Measurements from ENCODE around the gene GUCY2D. TPM values are rescaled to one million over a fixed set of nuclear protein-coding genes. Genes with fewer than 3 reads are reported as not detected.
A peak's percentile ranks its signal among the peaks of the same experiment; 100 is the strongest.

GUCY2D gene
- total RNA-seq, 6 donors from 2014 or later: 2.6 to 5.0 (median 3.8) TPM; not detected in 3

GRCh38 chr17:8012045-8012580 lies 9.7 kb downstream of the GUCY2D start:
- ATAC-seq (ENCODE audit: low FRiP score in 2 of 2): no peak

GRCh38 chr17:8012996-8013640 lies 10.7 kb downstream of the GUCY2D start:
- H3K27ac ChIP-seq: no peak overlapping the region
- H3K9me3 ChIP-seq: no peaks in the 10 kb centered on the region
- peaks cover 15 to 29% (median 26%) of the 10 kb centered on the region in 4 donors for H3K4me1 ChIP-seq
- H3K27me3 ChIP-seq: peaks cover 0 to 11% (median 5%) of the 10 kb centered on the region in 4 donors
- DNase-seq (peak in 1 of 2 donors; percentile 61), ATAC-seq (ENCODE audit: low FRiP score in 2 of 2) (no peak)
- TF ChIP-seq CTCF (IDR thresholded peaks at IDR 0.05): no peak
- TF ChIP-seq POLR2A (IDR thresholded peaks at IDR 0.05): no peak
- H3K4me3 ChIP-seq: no peak overlapping the region
- WGBS, 2 donors: 62 to 76% methylated on average over 10 to 17 of the region's 17 CpGs
- no peaks in the 10 kb centered on the region for H3K36me3 ChIP-seq

More at GRCh38 chr17:8012045-8012580, 9.7 kb downstream of the GUCY2D start:
- Histone ChIP-seq H3K27ac (no peak overlapping the region), H3K36me3 (no peaks in the 10 kb centered on the region), H3K4me1 (peaks cover 13 to 19% (median 16%) of the 10 kb centered on the region in 4 donors), H3K9me3 (no peaks in the 10 kb centered on the region), H3K4me3 (no peak overlapping the region), H3K27me3 (peaks cover 0 to 11% (median 5%) of the 10 kb centered on the region in 4 donors)
- DNase-seq: no peak
- WGBS, 2 donors: 88 to 91% methylated on average over 15 of the region's 15 CpGs
- TF ChIP-seq CTCF (IDR thresholded peaks at IDR 0.05) (no peak), POLR2AphosphoS5 (IDR thresholded peaks at IDR 0.05) (no peak), EP300 (IDR thresholded peaks at IDR 0.05) (no peak), POLR2A (IDR thresholded peaks at IDR 0.05) (no peak)

GRCh38 chr17:8013731-8014557 lies 11.5 kb downstream of the GUCY2D start:
- no peak for TF ChIP-seq EP300 (IDR thresholded peaks at IDR 0.05)
- TF ChIP-seq POLR2A (IDR thresholded peaks at IDR 0.05): no peak
- no peak for TF ChIP-seq POLR2AphosphoS5 (IDR thresholded peaks at IDR 0.05)
- TF ChIP-seq CTCF (IDR thresholded peaks at IDR 0.05): no peak
- no peak for DNase-seq
- no peaks in the 10 kb centered on the region for H3K9me3 ChIP-seq
- H3K27ac ChIP-seq: no peak overlapping the region
- H3K4me1 ChIP-seq: peaks cover 15 to 32% (median 29%) of the 10 kb centered on the region in 4 donors
- H3K36me3 ChIP-seq: no peaks in the 10 kb centered on the region
- ATAC-seq (ENCODE audit: low FRiP score in 2 of 2): no peak
- H3K4me3 ChIP-seq: no peak overlapping the region
- peaks cover 0 to 11% (median 5%) of the 10 kb centered on the region in 4 donors for H3K27me3 ChIP-seq
- 85 to 86% methylated on average over 11 to 12 of the region's 12 CpGs for WGBS, 2 donors

GRCh38 chr17:8014558-8014850 lies 12.1 kb downstream of the GUCY2D start:
- H3K4me3 ChIP-seq: no peak overlapping the region
- WGBS, 2 donors: 88 to 92% methylated on average over 9 of the region's 9 CpGs
- peaks cover 0 to 11% (median 5%) of the 10 kb centered on the region in 4 donors for H3K27me3 ChIP-seq
- no peak for DNase-seq
- no peak for TF ChIP-seq POLR2AphosphoS5 (IDR thresholded peaks at IDR 0.05)
- TF ChIP-seq CTCF (IDR thresholded peaks at IDR 0.05): no peak
- TF ChIP-seq EP300 (IDR thresholded peaks at IDR 0.05): no peak
- TF ChIP-seq POLR2A (IDR thresholded peaks at IDR 0.05): no peak
- no peak for ATAC-seq (ENCODE audit: low FRiP score in 2 of 2)
- no peaks in the 10 kb centered on the region for H3K9me3 ChIP-seq
- no peaks in the 10 kb centered on the region for H3K36me3 ChIP-seq
- peaks cover 15 to 38% (median 35%) of the 10 kb centered on the region in 4 donors for H3K4me1 ChIP-seq
- H3K27ac ChIP-seq: no peak overlapping the region

Data from upper lobe of left lung (tissue), 6 donors.